ENCODE results near the gene TCF7L2.
"Not testable (repeated sequence)": the region's sequence is repeated elsewhere in the genome, so short reads cannot be mapped to it uniquely, and the experiment has no call there.

Gene TCF7L2

DNA sequence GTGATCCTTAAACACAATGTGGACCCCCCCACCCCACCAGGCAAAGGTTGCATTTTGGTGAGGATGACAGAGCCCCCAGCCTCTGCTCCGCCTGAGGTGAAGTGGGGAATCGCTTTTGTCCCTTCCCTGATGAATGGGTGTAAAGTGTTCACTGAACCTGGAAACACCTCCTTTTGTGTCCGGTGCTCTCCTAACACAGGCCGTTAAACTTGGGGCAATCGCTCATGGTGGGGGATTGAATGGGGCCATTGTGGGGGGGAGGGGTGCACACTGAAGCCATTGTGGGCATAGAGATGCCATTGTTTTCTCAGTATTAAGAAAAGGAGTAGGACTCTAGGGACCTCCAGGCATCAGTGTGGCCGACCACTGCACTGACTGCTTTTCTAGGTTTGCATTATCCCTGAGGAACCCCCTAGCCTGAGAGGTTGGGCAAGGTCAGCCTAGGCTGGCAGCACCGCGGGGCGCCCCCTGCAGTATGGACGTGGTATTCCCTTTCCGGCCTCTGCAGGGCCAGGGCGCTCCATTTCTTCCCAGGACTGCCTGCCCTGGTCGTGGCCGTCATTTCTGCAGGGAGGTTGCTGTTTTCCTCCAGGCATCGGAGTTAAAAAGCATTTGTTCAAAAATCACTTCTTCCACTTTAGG, 158.3 kb downstream of the TCF7L2 start:
- no peak overlapping the region for H2AFZ ChIP-seq (ENCODE audit: low read depth, low read length, severe bottlenecking)
- no peaks in the 10 kb centered on the region for H3F3A ChIP-seq (ENCODE audit: insufficient read depth)
- TF ChIP-seq EZH2phosphoT487 (conservative IDR thresholded peaks at IDR 0.05; ENCODE audit: low read length), result no peak
- TF ChIP-seq, protein P1, sequence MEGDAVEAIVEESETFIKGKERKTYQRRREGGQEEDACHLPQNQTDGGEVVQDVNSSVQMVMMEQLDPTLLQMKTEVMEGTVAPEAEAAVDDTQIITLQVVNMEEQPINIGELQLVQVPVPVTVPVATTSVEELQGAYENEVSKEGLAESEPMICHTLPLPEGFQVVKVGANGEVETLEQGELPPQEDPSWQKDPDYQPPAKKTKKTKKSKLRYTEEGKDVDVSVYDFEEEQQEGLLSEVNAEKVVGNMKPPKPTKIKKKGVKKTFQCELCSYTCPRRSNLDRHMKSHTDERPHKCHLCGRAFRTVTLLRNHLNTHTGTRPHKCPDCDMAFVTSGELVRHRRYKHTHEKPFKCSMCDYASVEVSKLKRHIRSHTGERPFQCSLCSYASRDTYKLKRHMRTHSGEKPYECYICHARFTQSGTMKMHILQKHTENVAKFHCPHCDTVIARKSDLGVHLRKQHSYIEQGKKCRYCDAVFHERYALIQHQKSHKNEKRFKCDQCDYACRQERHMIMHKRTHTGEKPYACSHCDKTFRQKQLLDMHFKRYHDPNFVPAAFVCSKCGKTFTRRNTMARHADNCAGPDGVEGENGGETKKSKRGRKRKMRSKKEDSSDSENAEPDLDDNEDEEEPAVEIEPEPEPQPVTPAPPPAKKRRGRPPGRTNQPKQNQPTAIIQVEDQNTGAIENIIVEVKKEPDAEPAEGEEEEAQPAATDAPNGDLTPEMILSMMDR (IDR thresholded peaks at IDR 0.05; ENCODE audit: insufficient read depth, low read length, poor library complexity, severe bottlenecking), result no peak
- no peaks in the 10 kb centered on the region for H3K79me2 ChIP-seq (ENCODE audit: insufficient read depth, low read length)
- no peaks in the 10 kb centered on the region for H3K27me3 ChIP-seq (ENCODE audit: low read length)
- H3K4me3 ChIP-seq (ENCODE audit: insufficient read depth, low read length, poor library complexity, severe bottlenecking), result no peak overlapping the region
- no peaks in the 10 kb centered on the region for H3K9me2 ChIP-seq (replicated peaks; ENCODE audit: insufficient read depth, low read length)
- no peaks in the 10 kb centered on the region for H4K20me1 ChIP-seq (ENCODE audit: low read depth, low read length)
- no peaks in the 10 kb centered on the region for H3K36me3 ChIP-seq (ENCODE audit: low read length)
- H3K9me3 ChIP-seq (ENCODE audit: insufficient read depth, low read length), result no peaks in the 10 kb centered on the region
- no peak overlapping the region for H3K9ac ChIP-seq (ENCODE audit: low read length)
- H3K4me2 ChIP-seq (ENCODE audit: low read depth, low read length, poor library complexity, severe bottlenecking), result no peak overlapping the region
- no peak overlapping the region for H3K27ac ChIP-seq (ENCODE audit: low read depth, low read length)

DNA sequence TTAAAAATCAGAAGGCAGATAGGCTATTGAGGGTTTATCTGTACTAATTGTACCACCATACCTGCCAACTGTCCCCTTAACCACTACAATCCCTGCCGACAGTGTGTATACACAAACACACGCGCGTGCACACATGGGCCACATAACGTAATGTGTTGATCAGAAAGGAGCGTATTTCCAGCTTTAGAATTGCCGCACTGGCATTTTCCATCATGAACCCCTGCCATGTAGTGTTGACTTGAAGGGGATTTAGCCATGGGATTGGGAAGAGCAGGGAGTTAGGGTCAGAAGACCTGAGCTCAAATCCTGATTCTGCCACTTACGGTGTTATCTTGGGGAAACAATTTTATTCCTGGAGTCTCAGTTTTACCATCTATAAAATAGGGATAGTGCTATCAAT, 158.9 kb downstream of the TCF7L2 start:
- H3K27ac ChIP-seq (ENCODE audit: low read depth, low read length), result no peak overlapping the region
- no peak overlapping the region for H2AFZ ChIP-seq (ENCODE audit: low read depth, low read length, severe bottlenecking)
- H3K36me3 ChIP-seq (ENCODE audit: low read length), result no peaks in the 10 kb centered on the region
- no peak overlapping the region for H3K4me2 ChIP-seq (ENCODE audit: low read depth, low read length, poor library complexity, severe bottlenecking)
- no peaks in the 10 kb centered on the region for H3K9me2 ChIP-seq (replicated peaks; ENCODE audit: insufficient read depth, low read length)
- no peak overlapping the region for H3K4me3 ChIP-seq (ENCODE audit: insufficient read depth, low read length, poor library complexity, severe bottlenecking)
- no peak for TF ChIP-seq EZH2phosphoT487 (conservative IDR thresholded peaks at IDR 0.05; ENCODE audit: low read length)
- TF ChIP-seq, protein P1 (IDR thresholded peaks at IDR 0.05; ENCODE audit: insufficient read depth, low read length, poor library complexity, severe bottlenecking), result no peak
- no peak overlapping the region for H3K9ac ChIP-seq (ENCODE audit: low read length)
- H3F3A ChIP-seq (ENCODE audit: insufficient read depth), result no peaks in the 10 kb centered on the region
- no peaks in the 10 kb centered on the region for H3K9me3 ChIP-seq (ENCODE audit: insufficient read depth, low read length)
- no peaks in the 10 kb centered on the region for H3K79me2 ChIP-seq (ENCODE audit: insufficient read depth, low read length)
- H4K20me1 ChIP-seq (ENCODE audit: low read depth, low read length), result no peaks in the 10 kb centered on the region
- H3K27me3 ChIP-seq (ENCODE audit: low read length), result no peaks in the 10 kb centered on the region

DNA sequence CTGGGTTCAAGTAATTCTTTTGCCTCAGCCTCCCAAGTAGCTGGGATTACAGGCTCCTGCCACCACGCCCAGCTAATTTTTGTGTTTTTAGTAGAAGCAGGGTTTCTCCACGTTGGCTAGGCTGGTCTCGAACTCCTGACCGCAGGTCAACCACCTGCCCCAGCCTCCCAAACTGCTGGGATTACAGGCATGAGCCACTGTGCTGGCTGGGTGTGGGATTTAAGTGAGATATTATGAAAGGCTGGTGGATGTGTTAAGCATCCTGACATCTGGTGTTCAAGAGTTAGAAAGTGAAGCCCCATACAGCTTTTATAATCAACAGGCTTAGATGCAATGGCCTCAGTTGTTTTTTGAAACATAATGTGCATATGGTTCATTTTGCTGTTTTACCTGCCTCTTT, 159.4 kb downstream of the TCF7L2 start:
- not testable (repeated sequence) for H3K36me3 ChIP-seq (ENCODE audit: low read length); H3K9ac ChIP-seq (ENCODE audit: low read length); H3K27ac ChIP-seq (ENCODE audit: low read depth, low read length); H3F3A ChIP-seq (ENCODE audit: insufficient read depth); H3K79me2 ChIP-seq (ENCODE audit: insufficient read depth, low read length); H3K4me2 ChIP-seq (ENCODE audit: low read depth, low read length, poor library complexity, severe bottlenecking); H3K4me3 ChIP-seq (ENCODE audit: insufficient read depth, low read length, poor library complexity, severe bottlenecking); H3K9me3 ChIP-seq (ENCODE audit: insufficient read depth, low read length); H3K27me3 ChIP-seq (ENCODE audit: low read length); H3K9me2 ChIP-seq (replicated peaks; ENCODE audit: insufficient read depth, low read length); H2AFZ ChIP-seq (ENCODE audit: low read depth, low read length, severe bottlenecking); H4K20me1 ChIP-seq (ENCODE audit: low read depth, low read length)

DNA sequence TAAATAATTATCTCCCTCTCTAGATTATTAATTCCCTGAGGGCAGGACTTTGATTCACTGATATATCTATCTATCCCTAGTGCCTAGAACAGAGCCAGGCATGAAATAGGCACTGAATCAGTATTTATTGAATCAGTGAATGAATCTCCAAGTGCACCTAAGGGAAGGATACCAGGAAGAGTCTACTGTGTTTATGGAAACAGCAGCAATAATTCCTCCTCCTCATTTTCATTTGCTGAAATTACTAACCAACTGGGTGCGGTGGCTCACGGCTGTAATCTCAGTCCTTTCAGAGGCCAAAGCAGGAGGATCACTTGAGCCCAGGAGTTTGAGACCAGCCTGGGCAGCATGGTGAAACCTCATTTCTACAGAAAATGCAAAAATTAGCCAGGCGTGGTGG, 161.2 kb downstream of the TCF7L2 start:
- H3F3A ChIP-seq (ENCODE audit: insufficient read depth), result no peaks in the 10 kb centered on the region
- no peaks in the 10 kb centered on the region for H4K20me1 ChIP-seq (ENCODE audit: low read depth, low read length)
- no peak overlapping the region for H3K4me2 ChIP-seq (ENCODE audit: low read depth, low read length, poor library complexity, severe bottlenecking)
- H3K9me2 ChIP-seq (replicated peaks; ENCODE audit: insufficient read depth, low read length), result no peaks in the 10 kb centered on the region
- no peak overlapping the region for H3K9ac ChIP-seq (ENCODE audit: low read length)
- H3K27me3 ChIP-seq (ENCODE audit: low read length), result no peaks in the 10 kb centered on the region
- no peaks in the 10 kb centered on the region for H3K36me3 ChIP-seq (ENCODE audit: low read length)
- TF ChIP-seq EZH2phosphoT487 (conservative IDR thresholded peaks at IDR 0.05; ENCODE audit: low read length), result no peak
- TF ChIP-seq, protein P1 (IDR thresholded peaks at IDR 0.05; ENCODE audit: insufficient read depth, low read length, poor library complexity, severe bottlenecking), result no peak
- no peaks in the 10 kb centered on the region for H3K9me3 ChIP-seq (ENCODE audit: insufficient read depth, low read length)
- H3K27ac ChIP-seq (ENCODE audit: low read depth, low read length), result no peak overlapping the region
- no peak overlapping the region for H3K4me3 ChIP-seq (ENCODE audit: insufficient read depth, low read length, poor library complexity, severe bottlenecking)
- no peaks in the 10 kb centered on the region for H3K79me2 ChIP-seq (ENCODE audit: insufficient read depth, low read length)
- no peak overlapping the region for H2AFZ ChIP-seq (ENCODE audit: low read depth, low read length, severe bottlenecking)

Measured in SU-DHL-6 (cell line).